HuH-7 (cell line): ENCODE measurements around the gene STAT3.
"Not testable (repeated sequence)": the region's sequence is repeated elsewhere in the genome, so short reads cannot be mapped to it uniquely, and the experiment has no call there.

Source experiments
- DNase-seq: peaks from one replicate; pipeline ENCODE4 v3.0.0; 2011; ENCODE audit warnings: low spot score

STAT3 gene

DNA sequence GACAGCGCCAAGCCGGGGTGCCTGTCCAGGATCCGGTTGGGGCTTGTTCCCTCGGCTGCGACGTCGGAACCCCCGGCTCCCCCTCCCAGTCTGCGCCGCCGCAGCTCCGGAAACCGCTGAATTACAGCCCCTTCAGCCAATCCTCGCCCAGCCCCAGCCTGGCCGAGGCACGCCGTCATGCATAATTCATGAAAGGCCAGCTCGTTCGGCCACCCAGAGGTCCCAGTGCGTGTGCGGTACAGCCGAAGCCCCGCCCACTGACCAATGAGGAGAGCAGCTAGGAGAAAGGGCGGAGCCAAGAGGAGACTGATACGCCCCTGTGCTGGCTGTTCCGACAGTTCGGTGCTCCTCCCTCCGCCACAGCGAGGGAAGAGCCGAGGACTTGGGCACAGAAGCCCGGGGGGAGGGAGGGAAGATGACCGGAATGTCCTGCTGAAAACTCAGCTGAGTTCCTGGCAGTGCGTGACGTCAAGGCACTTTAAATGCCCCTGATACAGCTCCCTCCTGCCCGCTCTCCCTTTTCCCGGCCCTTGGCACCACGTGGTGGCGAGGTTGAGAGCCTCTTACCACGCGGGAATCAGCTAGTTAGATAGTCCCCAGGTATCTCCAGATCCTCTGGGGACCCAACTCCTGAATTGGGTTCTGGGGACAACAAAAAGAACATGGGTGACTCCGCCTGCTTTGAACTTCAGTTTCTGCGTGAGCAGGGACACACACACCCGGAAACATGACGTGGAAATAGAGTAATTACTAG is at the start of gene STAT3:
Gene STAT3 (minus strand): TSS at position 62 of the 754 bp plus-strand sequence. CDS start 39,926 bp downstream, outside the sequence.
- peak; percentile 97 for DNase-seq

DNA sequence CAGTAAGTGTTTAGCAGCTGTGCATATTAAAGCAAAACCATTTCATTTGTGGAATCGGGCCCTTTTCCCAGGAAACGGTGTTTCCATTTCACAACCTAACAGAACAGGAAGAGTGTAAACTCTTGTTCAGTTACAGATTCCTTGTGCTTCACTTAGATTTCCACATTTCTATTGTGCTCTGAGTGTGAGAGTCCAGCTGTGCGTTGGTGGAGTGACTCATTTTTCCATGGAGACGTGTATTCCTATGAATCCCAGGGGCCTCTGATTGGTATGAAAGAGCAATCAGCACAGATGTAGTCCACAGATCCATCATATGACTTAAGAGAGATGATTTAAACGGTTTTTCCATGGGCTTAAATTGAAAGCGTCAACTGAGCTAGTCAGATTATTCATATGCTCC is 48.1 kb upstream of the STAT3 start:
- DNase-seq, result no peak

DNA sequence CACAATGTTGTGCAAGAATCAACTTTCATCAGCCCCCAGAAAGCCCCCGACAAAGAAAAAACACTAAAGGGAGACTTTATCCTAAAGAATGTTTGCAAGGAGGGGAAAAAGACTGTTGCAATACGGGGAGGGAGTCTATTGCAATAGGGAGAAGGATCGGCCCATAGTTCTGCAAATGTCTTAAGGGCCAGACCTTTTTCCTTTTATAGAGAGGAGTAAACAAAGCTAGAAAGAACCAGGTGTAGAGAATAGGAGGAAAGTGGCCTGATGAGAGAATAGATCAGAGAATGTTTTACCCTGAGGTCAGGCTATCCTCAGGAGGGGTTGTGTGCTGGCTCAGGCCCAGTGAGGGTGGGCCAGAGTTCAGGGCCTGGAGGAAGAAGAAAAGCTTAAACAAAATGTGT is 43.5 kb upstream of the STAT3 start:
- DNase-seq, result no peak

DNA sequence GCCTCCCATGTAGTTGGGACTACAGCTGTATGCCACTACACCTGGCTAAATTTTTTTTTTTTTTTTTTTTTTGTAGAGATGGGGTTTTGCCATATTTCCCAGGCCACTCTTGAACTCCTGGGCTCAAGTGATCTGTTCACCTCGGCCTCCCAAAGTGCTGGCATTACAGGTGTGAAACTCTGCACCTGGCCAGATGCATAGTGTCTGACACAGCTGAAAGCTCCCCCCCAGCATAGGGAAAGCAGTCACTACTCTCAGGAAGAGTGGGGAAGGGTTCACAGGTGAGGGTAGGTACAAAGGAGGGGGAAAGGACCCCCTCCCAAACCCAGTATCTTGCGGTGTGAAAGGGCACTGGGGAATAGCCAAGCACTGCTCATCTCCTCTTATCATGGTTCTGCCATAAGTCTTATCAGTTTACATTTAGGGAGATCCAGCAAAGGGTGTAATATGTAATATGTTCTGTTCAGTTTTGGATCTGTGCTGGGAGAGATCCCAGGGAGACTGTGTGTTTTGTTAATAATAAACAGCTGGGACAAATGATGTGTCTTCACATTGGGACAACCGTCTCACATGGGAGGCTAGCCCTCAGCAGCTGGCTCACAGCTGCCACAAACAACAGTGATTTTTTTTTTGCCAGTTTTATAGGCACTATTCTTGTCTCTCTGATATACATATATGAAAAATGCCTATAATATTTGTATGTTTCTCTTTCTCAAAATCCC is 41.6 kb upstream of the STAT3 start:
- DNase-seq, result no peak

DNA sequence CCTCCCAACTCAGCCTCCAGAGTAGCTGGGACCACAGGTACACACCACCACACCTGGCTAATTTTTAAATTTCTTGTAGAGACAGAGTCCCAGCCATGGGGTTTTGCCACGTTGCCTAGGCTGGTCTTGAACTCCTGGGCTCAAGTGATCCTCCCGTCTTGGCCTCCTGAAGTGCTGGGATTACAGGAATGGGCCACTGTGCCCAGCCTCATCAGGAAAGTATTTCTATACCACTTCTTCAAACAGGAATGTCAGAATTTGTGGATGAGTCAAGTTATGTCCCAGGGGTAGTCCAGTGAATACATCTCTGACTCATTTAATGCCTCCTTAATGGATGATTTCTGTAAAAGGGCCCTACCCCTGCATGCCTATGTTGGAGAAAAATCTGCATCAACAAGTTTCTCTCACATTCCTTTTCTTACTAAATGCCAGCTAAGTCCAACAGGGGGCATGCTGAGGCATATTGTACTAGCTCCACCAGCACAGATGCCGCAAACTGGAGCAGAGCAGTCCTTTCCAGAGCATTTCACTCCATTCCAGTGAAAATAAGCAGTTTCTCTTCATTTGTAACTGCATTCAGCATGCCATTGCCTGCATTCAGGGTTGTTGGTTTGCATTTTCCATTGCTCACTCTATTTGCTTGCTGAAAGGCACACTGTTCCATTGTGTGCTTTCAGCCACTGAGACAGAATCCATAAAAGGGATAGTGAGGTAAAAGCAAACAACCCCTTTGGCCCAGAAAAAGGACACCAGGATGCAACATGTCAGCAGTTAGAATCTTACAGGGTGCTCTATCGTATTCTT is 40.1 kb upstream of the STAT3 start:
- peak; percentile 73 for DNase-seq

DNA sequence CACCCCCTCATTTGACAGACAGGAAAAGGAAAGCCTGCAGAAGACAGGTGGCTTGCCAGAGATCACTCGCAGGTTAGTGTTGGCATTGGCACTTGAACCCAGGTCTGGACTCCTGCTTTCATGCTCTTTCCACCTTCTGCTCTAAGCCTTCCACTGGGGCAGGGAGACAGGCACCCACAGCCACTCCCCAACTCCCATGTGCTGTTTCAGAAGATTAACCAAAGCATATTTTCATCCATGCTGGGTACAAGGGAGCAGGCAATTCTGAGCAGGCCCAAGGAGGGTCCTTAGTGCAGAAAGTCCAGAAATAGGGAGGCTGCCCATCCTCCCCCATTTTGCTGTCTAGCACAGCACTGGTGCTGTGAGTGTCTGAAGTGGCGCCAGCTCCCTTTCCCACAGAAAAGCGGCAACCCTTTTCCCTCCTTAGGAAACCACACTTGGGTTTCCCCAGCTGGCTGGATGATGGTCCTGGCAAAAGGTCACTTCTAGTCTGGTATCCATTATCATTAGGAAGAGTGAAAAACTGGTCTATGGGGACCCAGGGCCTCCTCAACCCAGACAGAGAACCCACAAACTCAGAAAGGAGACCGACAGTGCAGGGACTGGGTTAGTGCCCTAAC is 36.9 kb upstream of the STAT3 start:
- no peak for DNase-seq

DNA sequence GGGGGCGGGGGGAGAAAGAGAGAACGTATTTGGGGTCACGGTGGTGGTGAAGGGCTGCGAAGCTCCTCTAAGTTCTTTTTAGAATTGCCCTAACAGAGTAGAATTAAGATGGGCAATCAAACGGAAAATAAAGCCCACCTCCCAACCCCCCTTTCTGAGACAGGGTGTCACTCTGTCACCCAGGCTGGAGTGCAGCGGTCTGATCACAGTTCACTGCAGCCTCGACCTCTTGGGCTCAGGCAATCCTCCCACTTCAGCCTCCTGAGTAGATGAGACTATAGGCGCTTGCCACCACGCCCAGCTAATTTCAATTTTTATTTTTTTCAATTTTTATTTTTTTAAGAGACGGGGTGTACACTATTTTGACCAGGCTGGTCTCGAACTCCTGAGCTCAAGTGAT is 35.5 kb upstream of the STAT3 start:
- no peak for DNase-seq

DNA sequence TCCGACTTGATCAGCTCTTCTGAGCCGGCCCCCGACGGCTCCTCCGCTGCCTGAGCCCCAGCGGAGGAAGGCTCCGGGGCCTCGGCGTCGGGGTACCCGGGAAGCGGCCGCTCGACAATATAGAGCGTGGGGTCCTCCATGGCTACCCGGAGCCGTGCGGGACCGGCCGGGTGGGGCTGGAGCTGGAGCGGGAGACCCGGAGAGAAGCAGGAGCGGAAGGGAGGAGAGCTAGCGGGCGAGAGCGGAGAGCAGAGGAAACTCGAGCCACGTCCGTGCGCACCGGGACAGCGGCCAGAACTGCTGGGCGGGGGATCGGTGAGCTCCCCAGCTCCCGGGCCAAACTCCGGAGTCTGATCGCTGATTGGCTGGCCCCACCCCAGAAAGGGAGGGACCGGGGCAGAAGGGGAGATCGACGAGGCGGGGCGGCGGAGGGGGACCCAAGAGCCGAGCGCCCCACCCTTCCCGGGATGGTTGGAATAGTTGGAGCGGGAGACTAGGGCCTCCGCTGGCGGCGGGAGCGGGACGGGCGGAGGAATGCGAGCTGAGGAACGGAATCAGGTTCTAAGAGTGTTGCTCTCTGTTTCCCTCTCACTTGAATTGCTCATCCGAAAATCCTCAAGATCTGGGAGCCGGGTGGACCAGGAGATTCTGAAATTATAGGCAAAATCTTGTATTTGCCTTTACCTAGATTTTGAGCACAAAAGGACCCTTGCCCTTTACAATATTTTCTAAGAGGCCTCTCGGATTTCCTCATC is 34.9 kb upstream of the STAT3 start, which contains the start of gene CAVIN1:
Gene CAVIN1 (minus strand): TSS at position 299 of the 755 bp plus-strand sequence. CDS start 159 bp downstream, at position 140.
- peak; percentile 95 for DNase-seq

DNA sequence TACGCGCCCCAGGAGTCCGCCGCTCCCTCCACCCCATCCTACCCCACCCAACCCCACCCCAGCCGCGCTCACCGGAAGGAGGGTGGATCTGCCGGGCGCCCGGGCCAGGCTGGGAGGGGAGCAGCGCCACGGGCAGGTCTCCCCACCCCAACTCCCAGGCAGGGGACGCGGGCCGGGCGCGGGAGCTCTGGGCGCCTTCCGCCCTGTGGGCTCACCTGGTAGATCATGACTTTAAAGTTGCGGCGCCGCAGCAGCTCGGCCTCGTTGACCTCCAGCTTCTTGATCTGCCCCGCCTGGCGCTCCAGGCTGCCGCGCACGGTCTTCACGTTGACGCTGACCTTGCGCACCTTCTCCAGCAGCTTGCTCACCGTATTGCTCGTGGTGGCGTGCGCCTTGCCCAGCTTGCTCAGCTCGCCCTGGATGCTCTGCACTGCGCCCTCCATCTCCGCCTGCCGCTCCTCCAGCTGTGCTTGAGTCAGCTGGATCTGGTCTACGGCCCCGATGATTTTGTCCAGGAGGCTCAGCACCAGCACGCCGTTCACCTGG is 34.2 kb upstream of the STAT3 start:
- DNase-seq, result no peak

DNA sequence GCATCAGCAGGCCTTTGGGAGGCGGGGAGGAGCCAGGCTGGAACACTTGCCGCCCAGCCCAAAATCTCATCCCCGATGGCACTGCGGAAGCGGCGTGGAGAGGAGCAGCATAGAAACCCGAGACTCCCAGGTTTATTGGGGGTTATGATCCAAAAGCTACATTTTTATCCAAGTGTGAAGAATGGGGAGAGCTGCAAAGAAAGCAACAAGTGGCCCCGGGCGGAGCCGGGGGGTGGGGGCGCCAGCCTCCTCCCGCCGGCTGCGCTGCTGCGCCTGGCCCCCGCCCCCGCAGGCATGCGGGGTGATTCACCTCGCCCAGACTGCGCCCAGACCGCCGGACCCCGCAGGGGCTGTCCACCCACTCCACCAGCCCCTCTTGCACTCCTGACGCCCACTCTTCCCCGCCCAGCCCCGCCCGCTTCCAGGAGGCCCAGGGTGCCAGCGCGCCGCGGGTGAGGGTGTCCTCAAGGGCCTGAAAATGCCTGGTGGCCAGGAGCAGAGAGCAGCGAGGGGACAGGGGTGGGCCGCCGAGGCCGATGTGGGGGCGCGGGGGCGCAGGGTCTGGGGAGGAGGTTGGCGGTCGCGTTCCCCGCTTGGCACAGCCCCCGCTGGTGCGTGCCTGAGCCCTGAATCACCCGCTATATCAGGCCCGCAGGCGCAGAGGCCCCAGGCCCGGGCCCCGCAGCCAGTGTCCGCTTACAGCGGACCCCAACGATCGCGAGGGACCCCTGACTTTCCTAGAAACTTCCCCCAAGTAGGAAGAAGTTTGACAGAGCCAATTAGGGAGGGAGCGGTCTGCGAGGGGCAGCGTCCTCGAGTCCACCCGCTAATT is 33.5 kb upstream of the STAT3 start:
- DNase-seq, result no peak

DNA sequence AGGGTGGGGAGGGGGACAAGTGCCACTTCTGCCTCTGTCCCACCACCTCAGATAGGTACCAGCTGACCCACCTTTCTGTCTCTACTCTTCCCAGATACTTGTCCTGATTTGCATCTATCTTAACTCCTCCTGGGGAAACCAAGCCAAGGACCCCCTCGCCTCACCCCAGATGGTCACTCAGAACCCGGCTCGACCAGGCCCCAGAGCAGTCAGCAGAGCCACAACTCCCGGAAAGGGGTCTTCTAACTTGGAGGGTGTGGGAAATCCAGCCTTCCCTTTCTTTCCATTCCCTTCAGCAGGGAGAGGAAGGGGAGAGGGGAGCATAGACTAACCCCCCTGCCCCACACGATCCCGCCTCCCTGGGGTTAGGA is 32.9 kb upstream of the STAT3 start:
- DNase-seq, result no peak

DNA sequence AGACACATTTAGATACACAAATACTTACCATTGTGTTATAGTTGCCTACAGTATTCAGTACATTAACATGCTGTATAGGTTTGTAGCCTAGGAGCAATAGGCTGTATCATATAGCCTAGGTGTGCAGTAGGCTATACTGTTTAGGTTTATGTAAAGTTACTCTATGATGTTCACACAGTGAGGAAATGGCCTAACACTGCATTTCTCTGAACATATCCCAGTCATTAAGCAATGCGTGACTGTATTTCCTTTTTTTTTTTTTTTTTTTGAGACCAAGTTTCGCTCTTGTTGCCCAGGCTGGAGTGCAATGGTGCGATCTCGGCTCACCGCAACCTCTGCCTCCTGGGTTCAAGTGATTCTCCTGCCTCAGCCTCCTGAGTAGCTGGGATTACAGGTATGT is 29.7 kb upstream of the STAT3 start:
- DNase-seq, result not testable (repeated sequence)

DNA sequence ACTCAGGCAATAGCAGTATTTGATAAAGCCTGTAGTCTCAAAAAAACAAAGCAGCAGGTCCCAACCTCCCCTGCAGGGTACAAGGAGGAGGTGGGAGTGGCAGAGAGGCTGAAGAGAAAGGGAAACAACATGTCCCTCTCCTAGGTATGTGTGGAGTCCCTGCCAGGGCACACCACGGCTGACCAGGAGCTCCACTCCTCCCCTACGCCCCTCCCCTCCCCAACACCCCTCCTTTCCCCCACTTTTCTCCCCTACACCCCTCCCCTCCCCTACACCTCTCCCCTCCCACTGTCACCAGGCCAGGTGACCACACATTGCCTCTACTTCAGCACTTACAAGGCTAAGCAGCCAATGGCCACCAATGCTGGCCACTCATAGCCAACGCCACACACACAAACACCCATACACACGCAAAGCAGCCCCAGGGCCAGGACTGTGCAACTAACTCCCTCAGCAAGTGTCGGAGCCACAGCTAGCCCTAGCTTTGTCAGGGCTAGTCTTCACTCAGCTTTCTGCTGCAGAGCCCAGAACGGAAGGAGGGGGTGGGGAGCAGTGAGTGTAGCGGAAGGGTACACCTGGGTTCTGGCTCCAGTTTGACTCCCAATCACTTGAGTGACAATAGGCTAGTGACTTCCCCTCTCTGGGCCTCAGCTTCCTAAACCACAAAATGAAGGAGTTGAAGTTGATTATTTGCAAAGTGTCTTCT is 26.6 kb upstream of the STAT3 start:
- no peak for DNase-seq

DNA sequence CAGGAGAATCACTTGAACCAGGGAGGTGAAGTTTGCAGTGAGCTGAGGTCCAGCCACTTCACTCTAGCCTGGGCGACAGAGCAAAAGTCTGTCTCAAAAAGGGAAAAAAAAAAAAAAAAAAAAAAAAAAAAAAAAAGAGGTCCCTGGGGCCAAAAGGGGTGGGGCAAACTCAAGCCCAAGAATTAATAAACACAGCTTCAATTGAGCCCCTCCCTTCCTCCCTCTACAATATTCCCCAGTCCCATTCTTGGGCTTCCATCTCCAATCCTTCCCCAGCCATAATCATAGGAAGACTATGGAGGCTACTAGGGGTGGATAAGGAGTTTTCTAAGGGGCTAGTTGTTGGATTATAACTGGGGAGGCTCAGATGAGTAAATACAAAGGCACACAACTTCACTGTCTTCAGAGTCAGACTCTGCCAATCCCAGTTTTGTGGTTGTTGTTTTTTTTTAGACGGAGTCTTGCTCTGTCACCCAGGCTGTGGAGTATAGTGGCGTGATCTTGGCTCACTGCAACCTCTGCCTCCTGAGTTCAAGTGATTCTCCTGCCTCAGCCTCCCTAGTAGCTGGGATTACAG is 25.3 kb upstream of the STAT3 start:
- no peak for DNase-seq

DNA sequence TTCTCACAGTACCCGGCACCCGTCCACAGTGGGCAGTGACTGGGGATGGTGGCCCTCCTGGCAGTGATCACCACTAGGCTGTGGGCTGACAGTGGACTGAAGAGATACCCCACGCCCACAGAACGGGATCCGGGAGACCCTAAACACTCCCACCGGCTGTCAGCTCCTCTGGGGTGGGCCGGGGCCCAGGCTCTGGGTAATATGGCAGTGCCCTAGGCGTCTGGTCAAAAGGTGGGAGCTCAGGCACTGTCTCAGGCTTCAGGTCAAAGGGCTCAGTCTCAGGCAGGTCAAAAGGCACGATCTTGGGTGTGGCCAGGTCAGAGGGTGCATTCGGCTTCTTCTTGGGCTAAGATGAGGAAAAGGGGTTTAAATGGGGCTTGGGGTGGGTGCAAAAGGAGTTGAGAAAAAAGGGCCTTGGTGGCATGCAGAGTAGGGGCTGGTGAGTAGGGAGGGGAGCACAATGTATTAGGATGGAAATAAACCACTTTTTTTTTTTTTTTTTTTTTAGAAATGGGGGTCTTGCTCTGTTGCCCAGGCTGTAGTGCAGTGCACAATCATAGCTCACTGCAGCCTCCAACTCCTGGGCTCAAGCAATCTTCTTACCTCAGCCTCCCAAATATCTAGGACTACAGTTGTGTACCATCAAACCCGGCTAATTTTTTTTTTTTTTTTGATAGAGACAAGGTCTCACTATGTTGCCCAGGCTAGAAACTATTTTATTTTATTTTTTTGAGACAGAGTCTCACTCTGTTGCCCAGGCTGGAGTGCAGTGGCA is 23.9 kb upstream of the STAT3 start:
- DNase-seq, result no peak

DNA sequence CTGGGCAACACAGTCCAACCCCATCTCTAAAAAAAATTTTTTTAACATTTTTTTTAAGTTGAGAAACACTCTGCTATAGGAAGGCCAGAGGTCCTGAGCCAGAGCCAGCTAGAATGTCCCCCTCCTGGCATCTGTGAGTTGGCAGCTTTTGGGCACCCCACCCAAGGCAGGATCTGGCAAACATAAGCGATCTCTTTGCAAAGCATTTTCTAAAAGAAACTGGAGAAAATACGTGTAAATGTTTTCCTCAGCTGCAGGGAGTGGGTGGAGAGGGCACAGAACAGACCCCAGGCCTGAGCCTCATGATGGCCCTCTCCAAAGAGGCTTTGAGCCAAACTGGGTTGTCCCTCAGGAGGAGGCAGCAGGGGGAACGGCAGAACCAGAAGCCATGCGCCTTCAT is 23.1 kb upstream of the STAT3 start:
- DNase-seq, result no peak

DNA sequence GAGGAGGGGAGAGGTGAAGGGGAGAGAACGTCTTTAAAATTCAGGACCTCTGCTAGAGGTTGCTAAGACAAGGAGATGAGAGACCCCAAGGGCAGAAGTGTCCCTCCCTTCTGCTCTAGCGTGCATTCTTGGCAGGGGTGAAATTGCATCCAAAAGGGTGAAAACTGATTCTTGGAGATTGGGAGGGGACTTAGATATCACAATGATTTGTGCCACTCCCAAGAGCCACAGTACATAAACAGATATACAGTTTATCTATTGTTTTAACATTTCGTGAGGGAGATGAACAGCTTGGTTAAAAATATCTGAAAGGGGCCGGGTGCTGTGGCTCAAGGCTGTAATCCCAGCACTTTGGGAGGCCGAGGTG is 22.1 kb upstream of the STAT3 start:
- DNase-seq, result no peak

DNA sequence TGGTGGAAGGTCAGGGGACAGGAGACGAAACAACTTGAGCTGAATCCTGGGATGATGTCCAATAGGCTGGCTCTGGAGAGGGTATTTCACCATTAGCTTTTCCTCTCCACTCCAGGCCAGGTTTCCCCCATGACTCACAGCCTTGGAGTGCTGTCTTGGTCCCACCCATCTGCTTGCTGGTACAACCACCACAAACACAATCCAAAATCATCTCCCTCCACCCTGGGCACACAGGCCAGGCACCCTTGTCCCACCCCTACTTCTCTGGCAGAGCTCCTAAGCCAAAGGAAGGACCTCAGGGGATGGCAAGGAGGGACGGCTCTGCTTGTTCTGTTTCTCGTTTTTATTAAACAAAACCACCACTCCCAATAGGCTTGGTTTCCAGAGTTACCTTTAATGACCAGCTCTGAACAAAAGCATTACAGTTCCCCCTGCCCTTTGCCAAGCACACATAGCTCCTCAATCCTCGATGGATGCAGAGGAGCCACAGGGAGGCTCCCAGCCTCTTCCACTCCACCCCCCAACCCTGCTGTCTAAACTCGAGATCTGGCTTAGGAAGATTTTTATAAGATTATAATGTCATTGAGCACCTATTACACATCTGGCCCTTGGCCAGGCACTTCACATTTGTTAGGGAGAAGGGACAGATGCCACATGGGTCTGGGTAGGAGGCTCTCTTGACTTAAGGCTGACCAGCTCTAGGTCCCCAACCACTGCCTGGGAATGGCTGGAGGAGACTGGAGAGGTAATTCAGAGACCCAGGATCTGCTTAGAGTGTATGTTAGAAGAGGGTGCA is 21.5 kb upstream of the STAT3 start:
- DNase-seq, result no peak
